Mesothelial cell of epicardium (in vitro differentiated cells): ENCODE measurements around the gene RBM28. TPM values are rescaled to one million over a fixed set of nuclear protein-coding genes. Genes with fewer than 3 reads are reported as not detected.
A peak's percentile ranks its signal among the peaks of the same experiment; 100 is the strongest.

Experiments used
- DNase-seq, 2 experiments: peaks; one replicate each; pipeline ENCODE4 v3.0.0; 2021; ENCODE audit warnings: low spot score in 2 of 2; ENCODE audit not compliant: unreplicated experiment in 2 of 2
- H3K27ac Mint-ChIP-seq: 2 replicates; pipeline ENCODE4 v1.8.0; 2021; ENCODE audit warnings: mixed read lengths
- H3K27me3 Mint-ChIP-seq: 2 replicates; pipeline ENCODE4 v1.8.0; 2021; ENCODE audit warnings: low read depth, mixed read lengths
- H3K36me3 Mint-ChIP-seq: 2 replicates; pipeline ENCODE4 v1.8.0; 2021; ENCODE audit warnings: mixed read lengths
- H3K4me1 Mint-ChIP-seq: 2 replicates; pipeline ENCODE4 v1.8.0; 2021; ENCODE audit warnings: mixed read lengths
- H3K4me3 Mint-ChIP-seq: 2 replicates; pipeline ENCODE4 v1.8.0; 2021; ENCODE audit warnings: mild to moderate bottlenecking, moderate library complexity, mixed read lengths
- H3K9me3 Mint-ChIP-seq: 2 replicates; pipeline ENCODE4 v1.8.0; 2021; ENCODE audit warnings: mixed read lengths
- total RNA-seq: library from RNA; stranded (reverse); gene quantifications from 3 replicates; pipeline ENCODE4 v1.2.1, GENCODE V29; 2021
- TF ChIP-seq, protein P1 (sequence below): fragments of 200-600 bp; sonication (generic); IDR thresholded peaks from one replicate; pipeline ENCODE4 v1.5.0; 2021; ENCODE audit warnings: antibody characterized with exemption; ENCODE audit not compliant: unreplicated experiment

The RBM28 gene, protein sequence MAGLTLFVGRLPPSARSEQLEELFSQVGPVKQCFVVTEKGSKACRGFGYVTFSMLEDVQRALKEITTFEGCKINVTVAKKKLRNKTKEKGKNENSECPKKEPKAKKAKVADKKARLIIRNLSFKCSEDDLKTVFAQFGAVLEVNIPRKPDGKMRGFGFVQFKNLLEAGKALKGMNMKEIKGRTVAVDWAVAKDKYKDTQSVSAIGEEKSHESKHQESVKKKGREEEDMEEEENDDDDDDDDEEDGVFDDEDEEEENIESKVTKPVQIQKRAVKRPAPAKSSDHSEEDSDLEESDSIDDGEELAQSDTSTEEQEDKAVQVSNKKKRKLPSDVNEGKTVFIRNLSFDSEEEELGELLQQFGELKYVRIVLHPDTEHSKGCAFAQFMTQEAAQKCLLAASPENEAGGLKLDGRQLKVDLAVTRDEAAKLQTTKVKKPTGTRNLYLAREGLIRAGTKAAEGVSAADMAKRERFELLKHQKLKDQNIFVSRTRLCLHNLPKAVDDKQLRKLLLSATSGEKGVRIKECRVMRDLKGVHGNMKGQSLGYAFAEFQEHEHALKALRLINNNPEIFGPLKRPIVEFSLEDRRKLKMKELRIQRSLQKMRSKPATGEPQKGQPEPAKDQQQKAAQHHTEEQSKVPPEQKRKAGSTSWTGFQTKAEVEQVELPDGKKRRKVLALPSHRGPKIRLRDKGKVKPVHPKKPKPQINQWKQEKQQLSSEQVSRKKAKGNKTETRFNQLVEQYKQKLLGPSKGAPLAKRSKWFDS
- 76.8 to 80.6 TPM (median 78.5 TPM) in 3 replicates for total RNA-seq

DNA sequence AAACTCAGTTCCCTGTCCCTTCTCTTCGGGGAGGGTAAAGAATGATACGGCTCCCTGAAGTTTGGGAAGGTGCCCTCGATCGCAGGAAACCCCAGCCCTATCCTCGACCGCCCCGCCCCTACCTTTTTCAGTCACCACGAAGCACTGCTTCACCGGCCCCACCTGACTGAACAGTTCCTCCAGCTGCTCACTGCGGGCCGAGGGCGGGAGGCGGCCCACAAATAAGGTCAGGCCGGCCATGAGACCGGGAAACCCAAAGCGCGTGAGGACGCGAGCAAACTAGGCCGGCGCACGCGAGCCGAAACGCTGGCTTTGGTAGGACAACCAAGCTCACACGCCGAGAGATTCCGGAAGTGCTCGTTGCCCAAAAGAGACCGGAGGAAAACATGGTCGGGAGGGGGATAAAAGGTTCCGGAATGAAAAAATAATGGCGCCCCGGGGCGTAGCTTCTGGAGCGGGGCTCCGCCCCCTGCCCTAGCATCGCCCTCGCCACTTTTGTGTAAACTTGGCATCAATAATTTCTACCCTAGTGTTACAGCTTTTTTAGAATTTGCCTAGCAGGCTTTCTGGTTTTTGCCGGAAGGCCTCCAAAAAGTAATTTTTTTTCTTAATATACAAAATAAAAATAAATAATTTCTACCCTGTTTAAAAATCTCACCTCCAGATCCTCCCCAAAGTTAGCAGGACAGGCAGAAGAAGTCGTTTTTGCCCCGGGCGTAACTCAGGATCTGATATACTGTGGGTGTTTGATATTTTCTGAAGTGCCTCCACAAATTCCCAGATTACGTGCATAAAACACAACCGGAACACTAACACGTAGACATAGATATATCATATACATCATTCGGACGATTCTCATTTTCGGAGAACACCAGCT lies at the start of gene RBM28:
Gene RBM28, minus strand, starts transcription at position 355 of the 877 bp plus-strand sequence. Its CDS starts 115 bp downstream, at position 240.
- peak within 1 kb of the TSS; percentile 96 for H3K27ac Mint-ChIP-seq
- H3K36me3 Mint-ChIP-seq, result peaks cover 2% of the 10 kb centered on the region
- H3K4me1 Mint-ChIP-seq, result peaks cover 16% of the 10 kb centered on the region
- peak within 1 kb of the TSS; percentile 92 for H3K4me3 Mint-ChIP-seq
- H3K9me3 Mint-ChIP-seq, result no peaks in the 10 kb centered on the region
- peak; percentile 66 to 91 for DNase-seq
- H3K27me3 Mint-ChIP-seq, result no peaks in the 10 kb centered on the region
- TF ChIP-seq, protein P1, sequence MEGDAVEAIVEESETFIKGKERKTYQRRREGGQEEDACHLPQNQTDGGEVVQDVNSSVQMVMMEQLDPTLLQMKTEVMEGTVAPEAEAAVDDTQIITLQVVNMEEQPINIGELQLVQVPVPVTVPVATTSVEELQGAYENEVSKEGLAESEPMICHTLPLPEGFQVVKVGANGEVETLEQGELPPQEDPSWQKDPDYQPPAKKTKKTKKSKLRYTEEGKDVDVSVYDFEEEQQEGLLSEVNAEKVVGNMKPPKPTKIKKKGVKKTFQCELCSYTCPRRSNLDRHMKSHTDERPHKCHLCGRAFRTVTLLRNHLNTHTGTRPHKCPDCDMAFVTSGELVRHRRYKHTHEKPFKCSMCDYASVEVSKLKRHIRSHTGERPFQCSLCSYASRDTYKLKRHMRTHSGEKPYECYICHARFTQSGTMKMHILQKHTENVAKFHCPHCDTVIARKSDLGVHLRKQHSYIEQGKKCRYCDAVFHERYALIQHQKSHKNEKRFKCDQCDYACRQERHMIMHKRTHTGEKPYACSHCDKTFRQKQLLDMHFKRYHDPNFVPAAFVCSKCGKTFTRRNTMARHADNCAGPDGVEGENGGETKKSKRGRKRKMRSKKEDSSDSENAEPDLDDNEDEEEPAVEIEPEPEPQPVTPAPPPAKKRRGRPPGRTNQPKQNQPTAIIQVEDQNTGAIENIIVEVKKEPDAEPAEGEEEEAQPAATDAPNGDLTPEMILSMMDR, result no peak

DNA sequence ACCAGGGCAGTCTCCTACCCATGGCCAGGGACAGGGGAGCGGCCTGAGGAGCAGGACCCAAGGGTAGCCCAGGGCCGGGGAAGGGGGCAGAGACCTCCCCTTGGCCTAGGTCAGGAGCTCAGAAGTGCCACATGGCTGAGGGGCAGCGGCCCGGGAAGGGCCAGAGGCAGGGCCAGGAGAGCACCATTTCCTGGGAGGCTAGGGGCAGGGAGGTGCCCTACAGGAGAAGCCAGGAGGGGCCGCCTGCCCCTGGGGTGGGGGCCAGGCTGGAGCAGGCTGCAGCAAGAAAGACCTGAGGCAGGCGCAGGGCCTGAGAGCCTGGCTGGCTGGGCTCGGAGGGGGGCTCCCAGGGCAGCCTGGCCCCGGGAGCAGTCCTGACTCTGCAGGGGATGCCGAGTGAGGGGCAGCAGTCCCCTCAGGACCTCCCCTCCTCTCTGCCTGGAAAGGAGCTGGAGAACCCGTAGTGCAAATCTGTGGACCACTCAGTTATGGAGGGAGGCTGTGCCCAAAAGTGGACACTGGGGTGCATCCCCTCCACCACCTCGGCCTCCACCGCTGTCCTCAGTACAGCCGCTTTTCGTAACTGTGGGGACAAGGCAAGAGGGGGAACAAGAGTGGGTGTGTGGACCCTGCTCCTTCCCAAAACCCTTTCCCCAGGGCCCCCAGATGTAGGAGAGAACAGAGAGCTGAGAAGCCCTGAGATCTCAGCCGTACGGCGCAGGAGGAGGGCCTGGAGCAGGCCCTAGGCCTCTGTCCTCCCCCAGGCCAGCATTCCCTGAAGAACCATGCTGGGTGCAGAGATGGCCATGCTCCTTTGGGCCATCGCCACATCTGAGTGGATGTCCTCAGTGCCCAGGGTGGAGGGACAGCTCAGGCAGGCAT lies 49.0 kb upstream of the RBM28 start:
- TF ChIP-seq, protein P1, result no peak
- H3K27ac Mint-ChIP-seq, result no peak overlapping the region
- no peak for DNase-seq
- H3K4me1 Mint-ChIP-seq, result no peaks in the 10 kb centered on the region
- H3K27me3 Mint-ChIP-seq, result peaks cover 5% of the 10 kb centered on the region
- H3K4me3 Mint-ChIP-seq, result no peak overlapping the region
- H3K36me3 Mint-ChIP-seq, result peaks cover 9% of the 10 kb centered on the region
- no peaks in the 10 kb centered on the region for H3K9me3 Mint-ChIP-seq

DNA sequence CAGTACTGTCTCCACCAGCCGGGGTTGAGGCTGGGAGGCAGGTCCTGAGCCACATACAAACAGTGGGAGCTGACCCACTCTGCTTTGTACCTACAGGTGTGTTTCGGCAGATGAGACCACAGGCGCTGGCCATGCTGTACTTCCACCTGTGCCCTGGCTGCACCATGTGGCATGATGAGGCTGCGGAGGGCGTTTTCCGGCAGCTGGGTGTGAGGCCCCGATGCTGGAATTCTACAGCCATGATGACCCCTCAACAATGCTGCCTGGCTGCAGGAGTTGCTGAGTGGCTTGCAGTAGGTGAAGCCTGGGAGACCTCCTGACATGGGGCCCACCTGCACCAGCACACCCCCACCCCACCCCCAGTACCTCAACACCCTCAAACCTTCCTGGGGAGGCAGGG lies 48.1 kb upstream of the RBM28 start:
- Mint-ChIP-seq H3K9me3 (no peaks in the 10 kb centered on the region), H3K27ac (no peak overlapping the region), H3K36me3 (peaks cover 2% of the 10 kb centered on the region), H3K4me3 (no peak overlapping the region), H3K4me1 (no peaks in the 10 kb centered on the region), H3K27me3 (peaks cover 5% of the 10 kb centered on the region)
- TF ChIP-seq, protein P1, result no peak
- DNase-seq, result no peak

DNA sequence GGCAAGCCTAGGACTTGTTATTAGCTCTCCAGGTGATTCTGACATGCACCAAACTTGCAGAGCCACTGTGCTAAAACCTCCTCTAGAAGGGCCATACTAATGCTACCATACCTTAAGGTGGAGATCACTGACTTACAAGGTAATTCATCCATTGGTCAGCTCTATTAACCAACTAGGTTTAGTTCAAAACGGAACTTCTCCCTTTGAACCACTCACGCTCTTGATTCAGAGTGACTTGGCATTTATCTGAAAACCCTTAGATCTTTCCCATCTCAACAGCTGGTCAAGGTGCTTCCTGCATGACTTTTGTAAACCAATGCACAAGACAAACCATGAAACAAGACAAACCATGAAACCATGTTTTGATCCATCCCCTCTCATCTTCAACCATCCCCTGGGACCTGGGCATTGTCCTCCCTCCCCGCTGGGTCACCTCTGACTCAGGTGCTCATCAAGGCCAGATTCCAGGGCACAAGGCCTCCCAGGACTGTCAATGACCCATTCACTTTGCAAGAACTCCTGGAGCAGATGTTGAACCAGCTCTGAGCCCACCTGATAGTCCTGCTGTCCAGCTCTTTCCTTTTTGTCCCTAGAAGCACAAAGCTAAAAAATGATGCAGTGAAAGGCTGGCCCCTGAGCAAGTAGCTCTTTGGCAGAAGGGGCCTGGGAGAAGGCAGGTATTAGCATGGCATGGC lies 47.3 kb upstream of the RBM28 start:
- TF ChIP-seq, protein P1, result no peak
- Mint-ChIP-seq H3K4me3 (no peak overlapping the region), H3K9me3 (no peaks in the 10 kb centered on the region), H3K36me3 (no peaks in the 10 kb centered on the region), H3K4me1 (no peaks in the 10 kb centered on the region), H3K27me3 (peaks cover 5% of the 10 kb centered on the region), H3K27ac (no peak overlapping the region)
- DNase-seq, result no peak
